ENCODE results near the gene ETV1.

The ETV1 gene

GRCh38 chr7:13910805-13911551 lies 78.5 kb downstream of the ETV1 start:
- H3K4me3 ChIP-seq (ENCODE audit: control insufficient read depth, low read depth, low read length) = no peak overlapping the region
- no peak for TF ChIP-seq CTCF (IDR thresholded peaks at IDR 0.05; ENCODE audit: control insufficient read depth, insufficient read depth, low read depth, low read length, missing control alignments)
- no peak for DNase-seq (ENCODE audit: low read depth)

- DNase-seq (ENCODE audit: low read depth) = no peak
- H3K4me3 ChIP-seq (ENCODE audit: control insufficient read depth, low read depth, low read length) = no peak overlapping the region
- TF ChIP-seq CTCF (IDR thresholded peaks at IDR 0.05; ENCODE audit: control insufficient read depth, insufficient read depth, low read depth, low read length, missing control alignments) = no peak
Measured at GRCh38 chr7:13908667-13909397, 80.6 kb downstream of the ETV1 start.

- DNase-seq (ENCODE audit: low read depth) = no peak
- H3K4me3 ChIP-seq (ENCODE audit: control insufficient read depth, low read depth, low read length) = no peak overlapping the region
- TF ChIP-seq CTCF (IDR thresholded peaks at IDR 0.05; ENCODE audit: control insufficient read depth, insufficient read depth, low read depth, low read length, missing control alignments) = no peak
Measured at GRCh38 chr7:13907831-13908230, 81.6 kb downstream of the ETV1 start.

- DNase-seq (ENCODE audit: low read depth) = peak; percentile 64
- TF ChIP-seq CTCF (IDR thresholded peaks at IDR 0.05; ENCODE audit: control insufficient read depth, insufficient read depth, low read depth, low read length, missing control alignments) = no peak
- no peak overlapping the region for H3K4me3 ChIP-seq (ENCODE audit: control insufficient read depth, low read depth, low read length)
Measured at GRCh38 chr7:13904689-13905088, 84.8 kb downstream of the ETV1 start.

- no peak overlapping the region for H3K4me3 ChIP-seq (ENCODE audit: control insufficient read depth, low read depth, low read length)
- DNase-seq (ENCODE audit: low read depth) = peak; percentile 62
- no peak for TF ChIP-seq CTCF (IDR thresholded peaks at IDR 0.05; ENCODE audit: control insufficient read depth, insufficient read depth, low read depth, low read length, missing control alignments)
Measured at GRCh38 chr7:13904007-13904406, 85.5 kb downstream of the ETV1 start.

GRCh38 chr7:13901577-13901976 lies 87.9 kb downstream of the ETV1 start:
- no peak for TF ChIP-seq CTCF (IDR thresholded peaks at IDR 0.05; ENCODE audit: control insufficient read depth, insufficient read depth, low read depth, low read length, missing control alignments)
- DNase-seq (ENCODE audit: low read depth) = no peak
- no peak overlapping the region for H3K4me3 ChIP-seq (ENCODE audit: control insufficient read depth, low read depth, low read length)

Data from AG09309 (cell line).